Dermis blood vessel endothelial cell (primary cell): ENCODE data around the gene NOS2. TPM values are rescaled to one million over a fixed set of nuclear protein-coding genes. Genes with fewer than 3 reads are reported as not detected.

Experiments used
- total RNA-seq: library from RNA; depleted of rRNA; stranded (reverse); fragments of >200 nt; gene quantifications from 2 replicates; pipeline ENCODE4 v1.2.3, GENCODE V29; 2014

The NOS2 gene
- total RNA-seq, 1 donor from 2014 or later, result 0.34 TPM

Other genes starting within 250 kb of the NOS2 start
- 41.5 and 47.3 TPM in 2 replicates for gene LGALS9, start 169.3 kb downstream of the NOS2 start, total RNA-seq
- 5.2 and 9.4 TPM in 2 replicates for gene LYRM9, start 92.8 kb upstream of the NOS2 start, total RNA-seq
- 31.1 and 49.4 TPM in 2 replicates for gene NLK, start 242.1 kb upstream of the NOS2 start, total RNA-seq